Stomach (tissue), 9 donors: ENCODE results near the gene ABCA10. TPM values are rescaled to one million over a fixed set of nuclear protein-coding genes. Genes with fewer than 3 reads are reported as not detected.

Experiments
- DNase-seq, 2 donors: peaks; one replicate each; pipeline versions ENCODE4 v3.0.0 to v3.0.0-alpha.2; 2013 to 2019
- H3K27ac ChIP-seq, 5 donors: fragments of 200-600 bp in 4 of 5; sonication (generic) in 4 of 5; one replicate each; pipeline ENCODE4 v1.5.1; 2013 to 2019; ENCODE audit warnings: mild to moderate bottlenecking in 1 of 5, moderate library complexity in 1 of 5
- H3K27me3 ChIP-seq, 3 donors: fragments of 200-600 bp; sonication (generic); one replicate each; pipeline ENCODE4 v1.5.1; 2017 to 2019; ENCODE audit warnings: mixed run types in 1 of 3
- H3K36me3 ChIP-seq, 4 donors: fragments of 200-600 bp; sonication (generic); 1 replicate in 3 of 4; 2 replicates in 1 of 4; pipeline ENCODE4 v1.5.1; 2016 to 2019
- H3K4me1 ChIP-seq, 4 donors: fragments of 200-600 bp; sonication (generic); one replicate each; pipeline ENCODE4 v1.5.1; 2016 to 2019
- H3K4me3 ChIP-seq, 4 donors: fragments of 200-600 bp; sonication (generic) in 3 of 4; one replicate each; pipeline ENCODE4 v1.5.1; 2016 to 2019; ENCODE audit warnings: mild to moderate bottlenecking in 1 of 4
- H3K9me3 ChIP-seq, 4 donors: fragments of 200-600 bp; sonication (generic); one replicate each; pipeline ENCODE4 v1.5.1; 2016 to 2019
- EP300 ChIP-seq: sonication (generic); formaldehyde crosslinking; IDR thresholded peaks from one replicate; pipeline ENCODE4 v1.6.1; 2017; ENCODE audit warnings: antibody characterized with exemption
- POLR2A ChIP-seq, 4 donors: fragments of 450-650 bp; IDR thresholded peaks; one replicate each; pipeline ENCODE4 v1.6.1; 2016; ENCODE audit warnings: antibody characterized with exemption in 4 of 4, control low read depth in 2 of 4, mild to moderate bottlenecking in 1 of 4, moderate library complexity in 1 of 4
- POLR2AphosphoS5 ChIP-seq, 3 donors: sonication (generic); formaldehyde crosslinking; IDR thresholded peaks; one replicate each; pipeline ENCODE4 v1.6.1; 2016; ENCODE audit warnings: antibody characterized with exemption in 3 of 3
- WGBS, 5 donors: extraction: QIAGEN DNeasy Blood & Tissue Kit in 3 of 5; methylation state at CpG; one replicate each; pipeline versions ENCODE4 v1.1.5 to v1.1.7; 2013 to 2018; 5-methylcytosine and 5-hydroxymethylcytosine counted together
- intact Hi-C: fragments of 100-400 bp; cut with DNase I; formaldehyde crosslinking; loops from one replicate; pipeline ENCODE4 v1.15.1; 2023; ENCODE audit warnings: low total_unique reads
- polyA plus RNA-seq, 3 donors: library from polyadenylated mRNA; stranded (reverse); fragments of 200-250 nt; gene quantifications; one replicate each; pipeline ENCODE4 v1.2.3, GENCODE V29; 2013
- total RNA-seq, 5 donors: library from RNA; depleted of rRNA; stranded (reverse); fragments of >200 nt; gene quantifications; one replicate each; pipeline versions ENCODE4 v1.1.0 to v1.2.3, GENCODE V29; 2014 to 2016
- TF ChIP-seq, protein P1 (sequence below), 7 experiments: fragments of 450-650 bp in 4 of 7; fragments of 200-600 bp in 3 of 7; sonication (generic) in 3 of 7; IDR thresholded peaks; one replicate each; pipeline ENCODE4 v1.5.1; 2016 to 2019; ENCODE audit warnings: antibody characterized with exemption in 7 of 7, control low read depth in 2 of 7, mild to moderate bottlenecking in 1 of 7
- donor health status: healthy with polysubstance abuse.
- donor health status: Bipolar disorder and iron deficiency.
- donor health status: healthy.

The ABCA10 gene
- total and polyA plus RNA-seq, 8 donors, result 0.29 to 34.9 (median 5.0) TPM

DNA sequence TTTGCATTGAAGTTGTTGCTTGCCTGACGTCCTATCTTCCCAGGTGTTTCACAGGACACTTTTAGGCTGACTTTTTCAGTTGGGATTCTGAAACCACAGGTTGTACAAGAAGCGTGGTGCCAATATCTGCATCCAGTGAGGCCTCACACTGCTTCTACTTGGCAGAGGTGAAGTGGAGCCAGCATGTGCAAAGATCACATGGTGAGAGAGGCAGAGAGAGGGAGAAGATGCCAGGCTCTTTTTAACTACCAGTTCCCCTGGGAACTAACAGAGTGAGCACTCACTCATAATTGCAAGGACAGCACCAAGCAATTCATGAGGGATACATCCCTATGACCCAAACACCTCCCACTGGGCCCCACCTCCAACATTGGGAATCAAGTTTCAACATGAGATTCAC, 81.2 kb downstream of the ABCA10 start:
- intact Hi-C loops, result no loop called here
- Histone ChIP-seq H3K4me3 (no peak overlapping the region), H3K36me3 (peaks cover 0 to 24% (median 13%) of the 10 kb centered on the region in 4 donors), H3K27me3 (no peaks in the 10 kb centered on the region), H3K9me3 (no peaks in the 10 kb centered on the region), H3K27ac (no peak overlapping the region), H3K4me1 (peaks cover 0 to 6% (median 0%) of the 10 kb centered on the region in 4 donors)
- no peak for DNase-seq
- 75 to 90% (median 88%) methylated on average over 2 of the region's 2 CpGs for WGBS, 5 donors
- TF ChIP-seq EP300, result no peak
- no peak for TF ChIP-seq POLR2AphosphoS5 (IDR thresholded peaks at IDR 0.05)
- TF ChIP-seq, protein P1, sequence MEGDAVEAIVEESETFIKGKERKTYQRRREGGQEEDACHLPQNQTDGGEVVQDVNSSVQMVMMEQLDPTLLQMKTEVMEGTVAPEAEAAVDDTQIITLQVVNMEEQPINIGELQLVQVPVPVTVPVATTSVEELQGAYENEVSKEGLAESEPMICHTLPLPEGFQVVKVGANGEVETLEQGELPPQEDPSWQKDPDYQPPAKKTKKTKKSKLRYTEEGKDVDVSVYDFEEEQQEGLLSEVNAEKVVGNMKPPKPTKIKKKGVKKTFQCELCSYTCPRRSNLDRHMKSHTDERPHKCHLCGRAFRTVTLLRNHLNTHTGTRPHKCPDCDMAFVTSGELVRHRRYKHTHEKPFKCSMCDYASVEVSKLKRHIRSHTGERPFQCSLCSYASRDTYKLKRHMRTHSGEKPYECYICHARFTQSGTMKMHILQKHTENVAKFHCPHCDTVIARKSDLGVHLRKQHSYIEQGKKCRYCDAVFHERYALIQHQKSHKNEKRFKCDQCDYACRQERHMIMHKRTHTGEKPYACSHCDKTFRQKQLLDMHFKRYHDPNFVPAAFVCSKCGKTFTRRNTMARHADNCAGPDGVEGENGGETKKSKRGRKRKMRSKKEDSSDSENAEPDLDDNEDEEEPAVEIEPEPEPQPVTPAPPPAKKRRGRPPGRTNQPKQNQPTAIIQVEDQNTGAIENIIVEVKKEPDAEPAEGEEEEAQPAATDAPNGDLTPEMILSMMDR (IDR thresholded peaks at IDR 0.05), result no peak
- TF ChIP-seq POLR2A (IDR thresholded peaks at IDR 0.05), result no peak

DNA sequence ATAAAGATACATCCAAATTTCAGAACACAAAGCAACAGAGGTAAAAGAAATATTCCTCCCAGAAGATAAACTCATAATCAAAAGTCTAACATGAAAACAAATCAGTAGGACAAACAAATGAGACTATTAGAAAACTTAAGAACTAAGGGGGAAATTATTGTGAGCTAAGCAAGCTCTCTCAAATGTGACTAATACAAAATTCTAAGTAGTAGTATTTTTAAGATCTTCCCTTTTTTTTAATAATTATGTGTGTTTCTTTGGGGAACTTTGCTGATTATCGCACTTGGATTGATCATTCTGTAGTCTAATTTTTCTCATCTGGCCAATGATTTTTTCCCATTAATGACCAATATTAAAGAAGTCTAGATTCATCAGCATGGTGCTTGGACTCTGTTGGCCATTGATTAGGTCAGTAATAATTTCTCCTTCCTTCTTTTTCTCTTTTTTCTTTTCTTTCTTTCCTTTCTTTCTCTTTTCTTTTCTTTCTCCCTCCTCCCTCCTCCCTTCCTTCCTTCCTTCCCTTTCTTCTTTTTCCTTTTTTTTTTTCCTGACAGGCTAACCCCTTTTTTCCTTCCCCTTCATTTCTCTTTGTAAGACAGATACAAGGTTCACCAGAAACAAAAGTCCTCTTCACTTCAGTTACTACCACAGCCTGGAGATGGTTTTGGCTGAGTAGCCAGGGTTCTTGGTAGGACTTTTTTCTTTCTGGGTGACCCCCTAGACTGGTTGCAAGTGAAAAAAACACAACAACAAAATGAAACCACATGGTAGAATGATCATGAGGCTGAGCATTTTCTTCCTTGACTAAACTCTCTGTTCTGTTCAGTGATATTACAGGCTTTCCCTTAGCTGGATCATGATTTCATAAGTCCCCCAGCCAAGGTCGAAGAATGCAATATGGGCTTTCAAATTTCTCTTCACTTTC, 84.0 kb downstream of the ABCA10 start:
- Histone ChIP-seq H3K27me3 (no peaks in the 10 kb centered on the region), H3K36me3 (peaks cover 0 to 16% (median 11%) of the 10 kb centered on the region in 4 donors), H3K9me3 (no peaks in the 10 kb centered on the region), H3K27ac (no peak overlapping the region), H3K4me3 (no peak overlapping the region), H3K4me1 (peaks cover 0 to 16% (median 0%) of the 10 kb centered on the region in 4 donors)
- intact Hi-C loops, result no loop called here
- TF ChIP-seq, protein P1 (IDR thresholded peaks at IDR 0.05), result no peak
- TF ChIP-seq POLR2A (IDR thresholded peaks at IDR 0.05) (no peak), EP300 (no peak), POLR2AphosphoS5 (IDR thresholded peaks at IDR 0.05) (no peak)
- WGBS, 5 donors, result 89 to 100% (median 92%) methylated on average over 2 of the region's 2 CpGs
- DNase-seq, result no peak

DNA sequence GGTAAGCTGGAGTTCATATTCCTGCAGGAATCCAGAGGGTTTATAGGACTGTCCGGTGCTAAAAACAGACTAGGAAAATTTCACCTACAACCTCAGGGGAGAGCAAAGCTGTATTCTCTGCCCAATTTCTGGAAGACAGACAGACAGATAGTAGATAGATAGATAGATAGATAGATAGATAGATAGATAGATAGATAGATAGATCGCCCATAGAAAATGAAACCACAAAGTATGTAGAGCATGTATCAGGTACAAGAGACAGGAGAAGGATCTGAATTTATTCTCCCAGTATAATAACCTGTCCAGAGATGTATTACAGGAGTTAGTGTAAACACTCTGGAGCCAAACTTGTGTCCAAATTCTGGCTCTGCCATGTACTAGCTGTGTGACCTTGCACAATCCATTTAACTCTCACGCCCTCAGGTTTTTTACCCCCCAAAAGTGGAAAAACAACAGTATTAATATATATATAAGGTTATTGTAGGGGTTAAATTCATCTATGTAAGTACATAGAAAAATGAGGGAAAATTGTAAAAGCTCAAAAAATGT, 84.9 kb downstream of the ABCA10 start:
- 93 to 98% (median 95%) methylated on average over 3 of the region's 3 CpGs for WGBS, 5 donors
- Histone ChIP-seq H3K36me3 (peaks cover 0 to 8% (median 3%) of the 10 kb centered on the region in 4 donors), H3K4me3 (no peak overlapping the region), H3K27me3 (no peaks in the 10 kb centered on the region), H3K4me1 (peaks cover 0 to 16% (median 0%) of the 10 kb centered on the region in 4 donors), H3K9me3 (no peaks in the 10 kb centered on the region), H3K27ac (no peak overlapping the region)
- no peak for DNase-seq
- intact Hi-C loops, result no loop called here
- TF ChIP-seq POLR2AphosphoS5 (IDR thresholded peaks at IDR 0.05) (no peak), EP300 (no peak), POLR2A (IDR thresholded peaks at IDR 0.05) (no peak)
- TF ChIP-seq, protein P1 (IDR thresholded peaks at IDR 0.05), result no peak

DNA sequence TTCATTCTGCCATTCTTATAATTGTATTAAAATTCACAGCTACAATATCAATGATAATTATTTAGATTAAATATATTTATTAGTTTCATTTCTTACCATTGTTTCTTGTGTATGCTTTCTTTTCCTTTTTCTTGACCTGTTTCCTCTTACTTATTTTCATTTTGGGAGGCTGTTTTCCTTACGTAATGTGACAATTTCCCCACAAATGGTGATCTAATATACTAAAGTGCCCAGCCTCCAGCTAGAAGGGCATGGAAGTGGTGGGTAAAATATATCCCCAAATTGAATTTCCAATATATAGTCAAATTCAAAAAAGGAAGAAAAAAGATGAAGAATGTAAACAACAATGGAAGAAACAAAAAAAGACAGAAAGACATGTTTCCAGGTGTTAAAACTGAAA, 85.5 kb downstream of the ABCA10 start:
- H3K27ac ChIP-seq, result no peak overlapping the region
- intact Hi-C loops, result no loop called here
- H3K4me3 ChIP-seq, result no peak overlapping the region

More for the DNA sequence above, 85.5 kb downstream of the ABCA10 start:
- Histone ChIP-seq H3K27me3 (no peaks in the 10 kb centered on the region), H3K9me3 (peaks cover 0 to under 1% (median 0%) of the 10 kb centered on the region in 4 donors), H3K4me1 (peaks cover 0 to 16% (median 0%) of the 10 kb centered on the region in 4 donors), H3K36me3 (peaks cover 0 to 5% (median 3%) of the 10 kb centered on the region in 4 donors)
- WGBS, 5 donors, result 85 to 93% (median 91%) methylated on average over 1 of the region's 1 CpG
- DNase-seq, result no peak
- TF ChIP-seq POLR2AphosphoS5 (IDR thresholded peaks at IDR 0.05) (no peak), POLR2A (IDR thresholded peaks at IDR 0.05) (no peak), EP300 (no peak)
- TF ChIP-seq, protein P1 (IDR thresholded peaks at IDR 0.05), result no peak
